ENCODE results near the gene KLK14. TPM values are rescaled to one million over a fixed set of nuclear protein-coding genes. Genes with fewer than 3 reads are reported as not detected.

The KLK14 gene
- total RNA-seq, 1 donor from 2014 or later: not detected

- Histone ChIP-seq H3K4me3 (ENCODE audit: low read depth, low read length) (no peak overlapping the region), H3K36me3 (ENCODE audit: control insufficient read depth, insufficient read depth, low read length) (peaks cover 2% of the 10 kb centered on the region), H3K27me3 (ENCODE audit: control insufficient read depth, insufficient read depth, low read length) (no peaks in the 10 kb centered on the region)
- TF ChIP-seq CTCF (IDR thresholded peaks at IDR 0.05; ENCODE audit: insufficient read depth, low read length, poor library complexity, severe bottlenecking): no peak
- DNase-seq (ENCODE audit: low read depth): no peak
Observed at GRCh38 chr19:51100601-51101000, 17.9 kb upstream of the KLK14 start.

GRCh38 chr19:51099047-51099382, 16.3 kb upstream of the KLK14 start:
- H3K36me3 ChIP-seq (ENCODE audit: control insufficient read depth, insufficient read depth, low read length): peaks cover 2% of the 10 kb centered on the region
- TF ChIP-seq CTCF (IDR thresholded peaks at IDR 0.05; ENCODE audit: insufficient read depth, low read length, poor library complexity, severe bottlenecking): no peak
- no peaks in the 10 kb centered on the region for H3K27me3 ChIP-seq (ENCODE audit: control insufficient read depth, insufficient read depth, low read length)
- no peak overlapping the region for H3K4me3 ChIP-seq (ENCODE audit: low read depth, low read length)
- no peak for DNase-seq (ENCODE audit: low read depth)

GRCh38 chr19:51098365-51099046, 15.8 kb upstream of the KLK14 start:
- H3K27me3 ChIP-seq (ENCODE audit: control insufficient read depth, insufficient read depth, low read length): no peaks in the 10 kb centered on the region
- DNase-seq (ENCODE audit: low read depth): no peak
- peaks cover 2% of the 10 kb centered on the region for H3K36me3 ChIP-seq (ENCODE audit: control insufficient read depth, insufficient read depth, low read length)
- H3K4me3 ChIP-seq (ENCODE audit: low read depth, low read length): no peak overlapping the region
- TF ChIP-seq CTCF (IDR thresholded peaks at IDR 0.05; ENCODE audit: insufficient read depth, low read length, poor library complexity, severe bottlenecking): no peak

GRCh38 chr19:51097796-51098195, 15.1 kb upstream of the KLK14 start:
- no peak for TF ChIP-seq CTCF (IDR thresholded peaks at IDR 0.05; ENCODE audit: insufficient read depth, low read length, poor library complexity, severe bottlenecking)
- Histone ChIP-seq H3K4me3 (ENCODE audit: low read depth, low read length) (no peak overlapping the region), H3K36me3 (ENCODE audit: control insufficient read depth, insufficient read depth, low read length) (peaks cover 2% of the 10 kb centered on the region), H3K27me3 (ENCODE audit: control insufficient read depth, insufficient read depth, low read length) (no peaks in the 10 kb centered on the region)
- DNase-seq (ENCODE audit: low read depth): no peak

GRCh38 chr19:51097166-51097738, 14.6 kb upstream of the KLK14 start:
- peak; percentile 74 for TF ChIP-seq CTCF (IDR thresholded peaks at IDR 0.05; ENCODE audit: insufficient read depth, low read length, poor library complexity, severe bottlenecking)
- no peak for DNase-seq (ENCODE audit: low read depth)
- H3K4me3 ChIP-seq (ENCODE audit: low read depth, low read length): no peak overlapping the region
- H3K27me3 ChIP-seq (ENCODE audit: control insufficient read depth, insufficient read depth, low read length): no peaks in the 10 kb centered on the region
- H3K36me3 ChIP-seq (ENCODE audit: control insufficient read depth, insufficient read depth, low read length): peaks cover 2% of the 10 kb centered on the region

Measured in kidney epithelial cell (primary cell).